ENCODE results near the gene HS6ST1.

The HS6ST1 gene

GRCh38 chr2:128270672-128271596, 47.7 kb downstream of the HS6ST1 start:
- ATAC-seq, result no peak
- TF ChIP-seq OSR1 (CRISPR knock-in tag; IDR thresholded peaks at IDR 0.05) (no peak), GLIS3 (CRISPR knock-in tag; IDR thresholded peaks at IDR 0.05) (no peak), ESRRG (CRISPR knock-in tag; IDR thresholded peaks at IDR 0.05) (no peak), POU6F1 (CRISPR knock-in tag; IDR thresholded peaks at IDR 0.05; ENCODE audit: borderline replicate concordance, low read depth) (no peak), ARNTL (CRISPR knock-in tag; IDR thresholded peaks at IDR 0.05; ENCODE audit: borderline replicate concordance, low read depth) (no peak), PATZ1 (CRISPR knock-in tag; IDR thresholded peaks at IDR 0.05; ENCODE audit: borderline replicate concordance) (no peak), CSDC2 (CRISPR knock-in tag; IDR thresholded peaks at IDR 0.05) (no peak), TSHZ2 (CRISPR knock-in tag; IDR thresholded peaks at IDR 0.05) (no peak)

DNA sequence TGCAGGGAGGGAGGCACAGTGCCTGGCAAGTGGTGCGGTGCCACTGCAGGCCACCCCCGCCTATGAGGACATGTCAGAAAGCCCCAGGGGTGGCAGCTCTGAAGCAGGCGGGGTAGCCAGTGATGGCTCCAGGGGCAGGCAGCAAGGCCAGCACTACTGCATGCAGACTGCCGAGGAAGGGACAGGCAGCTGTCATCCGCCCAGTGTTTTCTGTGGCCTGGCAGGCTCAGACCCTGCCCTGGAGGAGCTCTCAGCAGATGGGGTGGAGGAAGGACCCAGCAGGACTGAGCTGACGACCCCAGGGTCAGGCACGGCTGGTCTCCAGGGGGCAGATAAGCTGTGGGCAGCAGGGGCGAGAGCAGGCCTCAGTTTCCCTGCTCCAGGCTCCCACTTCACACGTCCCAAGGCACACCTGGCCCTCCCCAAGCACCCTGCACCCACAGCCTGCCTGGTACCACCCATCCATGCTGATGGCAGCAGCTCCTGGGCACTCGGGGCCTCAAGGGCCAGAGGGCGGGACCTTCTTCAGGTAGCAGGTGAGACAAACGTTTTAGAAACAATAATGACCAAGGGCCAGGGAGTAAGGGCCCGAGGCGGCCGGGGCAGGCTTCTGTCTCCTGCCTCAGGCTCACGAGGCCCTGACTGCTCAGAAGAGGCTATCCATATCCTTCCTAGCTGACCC, 48.5 kb downstream of the HS6ST1 start:
- TF ChIP-seq OSR1 (CRISPR knock-in tag; IDR thresholded peaks at IDR 0.05) (no peak), ESRRG (CRISPR knock-in tag; IDR thresholded peaks at IDR 0.05) (no peak), GLIS3 (CRISPR knock-in tag; IDR thresholded peaks at IDR 0.05) (no peak), ZC3H10 (CRISPR knock-in tag; IDR thresholded peaks at IDR 0.05) (no peak), ZNF70 (CRISPR knock-in tag; IDR thresholded peaks at IDR 0.05) (no peak), ISL1 (CRISPR knock-in tag; IDR thresholded peaks at IDR 0.05) (no peak), ZNF565 (CRISPR knock-in tag; conservative IDR thresholded peaks at IDR 0.05; ENCODE audit: low read depth) (no peak), PPARA (CRISPR knock-in tag; IDR thresholded peaks at IDR 0.05; ENCODE audit: borderline replicate concordance) (no peak), CSRNP3 (CRISPR knock-in tag; IDR thresholded peaks at IDR 0.05) (no peak), TCF4 (CRISPR knock-in tag; IDR thresholded peaks at IDR 0.05; ENCODE audit: borderline replicate concordance) (no peak), ZFP30 (CRISPR knock-in tag; IDR thresholded peaks at IDR 0.05) (no peak), TOX (CRISPR knock-in tag; IDR thresholded peaks at IDR 0.05; ENCODE audit: borderline replicate concordance) (no peak), ARNTL (CRISPR knock-in tag; IDR thresholded peaks at IDR 0.05; ENCODE audit: borderline replicate concordance, low read depth) (no peak), ZFP3 (CRISPR knock-in tag; IDR thresholded peaks at IDR 0.05) (no peak), CSDC2 (CRISPR knock-in tag; IDR thresholded peaks at IDR 0.05) (no peak), POU6F1 (CRISPR knock-in tag; IDR thresholded peaks at IDR 0.05; ENCODE audit: borderline replicate concordance, low read depth) (no peak)
- ATAC-seq, result no peak
